HepG2 (cell line): Measurements from ENCODE around the gene EIF4G3.

ENCODE experiments used
- ARNTL ChIP-seq: sonication (generic); formaldehyde crosslinking; IDR thresholded peaks from 2 replicates; pipeline ENCODE4 v1.4.0; 2020; ENCODE audit warnings: mild to moderate bottlenecking, missing genetic modification reagents
- CTCF ChIP-seq: sonication (generic); formaldehyde crosslinking; IDR thresholded peaks from 2 replicates; pipeline ENCODE4 v1.5.0; 2020; ENCODE audit warnings: mild to moderate bottlenecking, missing genetic modification reagents, moderate library complexity
- MAZ ChIP-seq, 2 experiments: sonication (generic) in 1 of 2; formaldehyde crosslinking in 1 of 2; IDR thresholded peaks; 2 replicates each; pipeline versions ENCODE4 v1.5.0 to v1.6.1; 2012 to 2020; ENCODE audit warnings: low read depth in 2 of 2, mild to moderate bottlenecking in 2 of 2, borderline replicate concordance in 1 of 2, improper control_type of control experiment in 1 of 2, low read length in 1 of 2, missing genetic modification reagents in 1 of 2, moderate library complexity in 1 of 2
- POLR2AphosphoS5 ChIP-seq: IDR thresholded peaks from 2 replicates; pipeline ENCODE4 v1.6.1; 2012; ENCODE audit warnings: low read depth, low read length

- TF ChIP-seq ARNTL (CRISPR knock-in tag) (0 out of 2 replicates have a peak, but pooled peaks have one; percentile 47), POLR2AphosphoS5 (peak; percentile 39; the same call in 1 of the 2 replicates), CTCF (CRISPR knock-in tag) (no peak), MAZ (IDR thresholded peaks at IDR 0.05; ENCODE audit: borderline replicate concordance, low read depth, low read length) (no peak), MAZ (CRISPR knock-in tag; IDR thresholded peaks at IDR 0.05; ENCODE audit: low read depth) (0 out of 2 replicates have a peak, but pooled peaks have one; percentile 32)
Observed at GRCh38 chr1:21022279-21023040, 154.2 kb downstream of the EIF4G3 start.
